ENCODE data around the gene PRKAG2. TPM values are rescaled to one million over a fixed set of nuclear protein-coding genes. Genes with fewer than 3 reads are reported as not detected.

Gene PRKAG2
- total RNA-seq, 1 donor from 2014 or later, result 35.6 TPM

- no peak for TF ChIP-seq CTCF (IDR thresholded peaks at IDR 0.05)
- ATAC-seq, result no peak
- no peaks in the 10 kb centered on the region for H3K4me1 ChIP-seq
- no peak overlapping the region for H3K4me3 ChIP-seq
- no peaks in the 10 kb centered on the region for H3K9me3 ChIP-seq
- DNase-seq, result peak; percentile 36
- no peaks in the 10 kb centered on the region for H3K27me3 ChIP-seq
- no peak overlapping the region for H3K27ac ChIP-seq
- peaks cover 4% of the 10 kb centered on the region for H3K36me3 ChIP-seq
- intact Hi-C loops (cut with DNase I), result no loop called here
Measured at GRCh38 chr7:151775547-151776443, 101.1 kb downstream of the PRKAG2 start.

GRCh38 chr7:151774951-151775350 is 102.0 kb downstream of the PRKAG2 start:
- no peaks in the 10 kb centered on the region for H3K9me3 ChIP-seq
- no peaks in the 10 kb centered on the region for H3K4me1 ChIP-seq
- no peak overlapping the region for H3K27ac ChIP-seq
- no peak overlapping the region for H3K4me3 ChIP-seq
- no peaks in the 10 kb centered on the region for H3K36me3 ChIP-seq
- no peak for TF ChIP-seq CTCF (IDR thresholded peaks at IDR 0.05)
- no peaks in the 10 kb centered on the region for H3K27me3 ChIP-seq
- intact Hi-C loops (cut with DNase I), result no loop called here
- peak; percentile 46 for DNase-seq
- no peak for ATAC-seq

GRCh38 chr7:151773797-151774196 is 103.1 kb downstream of the PRKAG2 start:
- no peaks in the 10 kb centered on the region for H3K9me3 ChIP-seq
- H3K4me1 ChIP-seq, result no peaks in the 10 kb centered on the region
- no peaks in the 10 kb centered on the region for H3K27me3 ChIP-seq
- peak; percentile 15 for DNase-seq
- H3K36me3 ChIP-seq, result no peaks in the 10 kb centered on the region
- H3K4me3 ChIP-seq, result no peak overlapping the region
- H3K27ac ChIP-seq, result no peak overlapping the region
- TF ChIP-seq CTCF (IDR thresholded peaks at IDR 0.05), result no peak
- intact Hi-C loops (cut with DNase I), result no loop called here
- no peak for ATAC-seq

GRCh38 chr7:151770232-151770631 is 106.7 kb downstream of the PRKAG2 start:
- no peak overlapping the region for H3K27ac ChIP-seq
- H3K9me3 ChIP-seq, result no peaks in the 10 kb centered on the region
- TF ChIP-seq CTCF (IDR thresholded peaks at IDR 0.05), result no peak
- DNase-seq, result peak; percentile 3
- no peak for ATAC-seq
- no peak overlapping the region for H3K4me3 ChIP-seq
- no peaks in the 10 kb centered on the region for H3K36me3 ChIP-seq
- intact Hi-C loops (cut with DNase I), result no loop called here
- H3K4me1 ChIP-seq, result no peaks in the 10 kb centered on the region
- no peaks in the 10 kb centered on the region for H3K27me3 ChIP-seq

GRCh38 chr7:151769188-151769821 is 107.6 kb downstream of the PRKAG2 start:
- Histone ChIP-seq H3K4me1 (no peaks in the 10 kb centered on the region), H3K9me3 (no peaks in the 10 kb centered on the region), H3K36me3 (no peaks in the 10 kb centered on the region), H3K27ac (no peak overlapping the region), H3K27me3 (no peaks in the 10 kb centered on the region), H3K4me3 (no peak overlapping the region)
- no peak for TF ChIP-seq CTCF (IDR thresholded peaks at IDR 0.05)
- DNase-seq, result peak; percentile 48
- no peak for ATAC-seq
- intact Hi-C loops (cut with DNase I), result no loop called here

Data from upper lobe of right lung (tissue), 1 donor.